ENCODE results near the gene MAGEB1. TPM values are rescaled to one million over a fixed set of nuclear protein-coding genes. Genes with fewer than 3 reads are reported as not detected.

Gene MAGEB1, protein sequence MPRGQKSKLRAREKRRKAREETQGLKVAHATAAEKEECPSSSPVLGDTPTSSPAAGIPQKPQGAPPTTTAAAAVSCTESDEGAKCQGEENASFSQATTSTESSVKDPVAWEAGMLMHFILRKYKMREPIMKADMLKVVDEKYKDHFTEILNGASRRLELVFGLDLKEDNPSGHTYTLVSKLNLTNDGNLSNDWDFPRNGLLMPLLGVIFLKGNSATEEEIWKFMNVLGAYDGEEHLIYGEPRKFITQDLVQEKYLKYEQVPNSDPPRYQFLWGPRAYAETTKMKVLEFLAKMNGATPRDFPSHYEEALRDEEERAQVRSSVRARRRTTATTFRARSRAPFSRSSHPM
- not detected in 2 replicates for total RNA-seq

GRCh38 chrX:30246769-30247489 is at the start of gene MAGEB1:
Gene MAGEB1 (plus strand): TSS chrX:30247146. CDS start chrX:30250494, 3,348 bp downstream.

DNA sequence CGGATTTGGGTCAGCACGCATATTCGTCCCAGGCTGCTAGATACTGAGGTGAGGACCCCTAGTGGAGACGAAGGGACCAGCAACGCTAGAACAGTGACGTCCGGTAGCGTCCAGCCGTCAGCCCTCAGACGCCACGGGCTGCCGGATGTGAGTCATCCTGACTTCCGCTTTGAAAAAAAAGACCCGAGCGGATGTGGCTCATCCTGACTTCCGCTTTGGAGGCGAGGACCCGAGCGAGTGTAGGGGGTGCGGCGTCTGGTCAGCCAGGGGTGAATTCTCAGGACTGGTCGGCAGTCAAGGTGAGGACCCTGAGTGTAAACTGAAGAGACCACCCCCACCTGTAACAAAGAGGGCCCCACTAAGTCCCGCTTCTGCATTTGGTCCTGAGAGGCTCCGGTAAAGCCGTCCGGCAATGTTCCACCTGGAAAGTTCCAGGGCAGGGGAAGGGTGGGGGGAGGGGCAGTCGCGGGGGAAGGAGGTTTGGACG is 31.5 kb upstream of the MAGEB1 start, which contains the start of gene MAGEB2:
Gene MAGEB2 (plus strand): TSS at position 207 of the 487 bp plus-strand sequence. CDS start 3,018 bp downstream, outside the sequence.

DNA sequence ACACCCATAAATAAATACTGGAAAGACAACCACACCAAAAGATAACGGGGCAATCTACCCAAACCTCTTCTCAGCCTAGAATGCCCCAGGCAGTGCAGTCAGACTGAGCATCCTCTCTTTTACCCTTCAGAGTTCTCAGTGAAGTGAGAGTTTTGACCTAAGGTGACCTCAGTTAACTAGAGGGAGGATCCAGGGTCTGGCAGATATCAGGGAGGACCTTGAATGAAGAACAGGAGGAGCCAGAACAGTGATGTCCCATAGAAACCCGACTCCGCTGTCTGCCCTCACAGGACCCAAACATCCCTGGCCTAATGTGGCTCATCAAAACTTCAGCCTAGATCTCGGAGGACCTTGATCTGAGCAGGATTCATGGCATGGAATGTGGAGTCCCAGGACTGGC is 16.6 kb upstream of the MAGEB1 start, which contains the start of gene MAGEB3:
Gene MAGEB3 (plus strand): TSS at position 263 of the 400 bp plus-strand sequence. CDS start 5,268 bp downstream, outside the sequence.

DNA sequence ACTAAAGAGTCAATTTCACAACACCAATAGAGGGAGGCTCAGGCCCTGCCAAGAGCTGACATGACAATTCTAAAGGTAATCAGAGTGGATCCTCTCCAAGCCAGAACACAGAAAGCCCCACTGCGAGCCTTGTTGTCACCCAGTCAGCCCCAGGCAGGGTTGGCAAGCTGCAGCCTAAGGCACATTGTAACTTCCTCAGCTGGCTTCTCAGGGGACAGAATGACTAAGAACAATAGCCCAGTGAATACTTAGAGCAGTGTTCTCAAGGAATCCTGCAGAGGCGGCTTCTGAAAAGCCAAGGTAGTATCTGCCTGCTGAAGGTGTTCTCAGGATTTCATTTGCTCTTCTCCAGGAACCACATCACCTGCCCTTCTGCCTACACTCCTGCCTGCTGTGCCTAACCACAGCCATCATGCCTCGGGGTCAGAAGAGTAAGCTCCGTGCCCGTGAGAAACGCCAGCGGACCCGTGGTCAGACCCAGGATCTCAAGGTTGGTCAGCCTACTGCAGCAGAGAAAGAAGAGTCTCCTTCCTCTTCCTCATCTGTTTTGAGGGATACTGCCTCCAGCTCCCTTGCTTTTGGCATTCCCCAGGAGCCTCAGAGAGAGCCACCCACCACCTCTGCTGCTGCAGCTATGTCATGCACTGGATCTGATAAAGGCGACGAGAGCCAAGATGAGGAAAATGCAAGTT is 5.1 kb upstream of the MAGEB1 start, which contains the start of gene MAGEB4:
Gene MAGEB4 (plus strand): TSS at position 277 of the 692 bp plus-strand sequence. CDS start 136 bp downstream, at position 413.

Other genes with a start within 250 kb of the MAGEB1 start
- gene MAGEB2, start 31.6 kb upstream of the MAGEB1 start, total RNA-seq = not detected in 2 replicates
- not detected in 2 replicates for gene MAGEB3, start 16.5 kb upstream of the MAGEB1 start, total RNA-seq
- not detected in 2 replicates for gene MAGEB4, start 5.1 kb upstream of the MAGEB1 start, total RNA-seq
- gene NR0B1, start 62.2 kb downstream of the MAGEB1 start, total RNA-seq = 0.38 and 0.65 TPM in 2 replicates